Fibroblast of villous mesenchyme (primary cell): ENCODE measurements around the gene TYMS. TPM values are rescaled to one million over a fixed set of nuclear protein-coding genes. Genes with fewer than 3 reads are reported as not detected.

Experiments
- DNase-seq: peaks from one replicate; pipeline ENCODE4 v3.0.0-alpha.2; 2010; ENCODE audit warnings: low read depth
- H3K4me3 ChIP-seq: 2 replicates; pipeline ENCODE4 v1.5.1; 2011; ENCODE audit warnings: low read depth, mild to moderate bottlenecking, low read length
- CTCF ChIP-seq: IDR thresholded peaks from 2 replicates; pipeline ENCODE4 v1.5.1; 2012; ENCODE audit warnings: low read depth, mild to moderate bottlenecking, low read length; ENCODE audit not compliant: insufficient read depth
- total RNA-seq: library from RNA; depleted of rRNA; stranded (reverse); fragments of >200 nt; gene quantifications from 2 replicates; pipeline ENCODE4 v1.2.3, GENCODE V29; 2012

The TYMS gene
- total RNA-seq, 1 donor: 15.1 TPM

- peak within 1 kb of the TSS; percentile 87 for H3K4me3 ChIP-seq
- peak; percentile 89 for DNase-seq
- peak; percentile 74 for TF ChIP-seq CTCF
These were observed 55.1 kb downstream of the TYMS start, which contains the start of gene ENOSF1 for GRCh38 chr18:712401-713134. Gene ENOSF1, minus strand, starts transcription at chr18:712630. Its CDS starts 43 bp downstream, at chr18:712587.

GRCh38 chr18:713135-713490 lies 55.7 kb downstream of the TYMS start:
- no peak for DNase-seq
- TF ChIP-seq CTCF: no peak
- peak overlapping the region; percentile 55 for H3K4me3 ChIP-seq

- DNase-seq: peak; percentile 34
- no peak overlapping the region for H3K4me3 ChIP-seq
- no peak for TF ChIP-seq CTCF
These were observed 58.2 kb downstream of the TYMS start for GRCh38 chr18:715626-716025.

- no peak for TF ChIP-seq CTCF
- DNase-seq: no peak
- H3K4me3 ChIP-seq: no peak overlapping the region
These were observed 59.5 kb downstream of the TYMS start for GRCh38 chr18:717003-717402.

Other genes starting within 250 kb of the TYMS start
- 3.9 and 7.4 TPM in 2 replicates for gene COLEC12, start 157.0 kb upstream of the TYMS start, total RNA-seq
- gene CETN1, start 77.3 kb upstream of the TYMS start, total RNA-seq: not detected in 2 replicates
- gene CLUL1, start 60.7 kb upstream of the TYMS start, total RNA-seq: not detected in 2 replicates
- gene ENOSF1, start 55.0 kb downstream of the TYMS start, total RNA-seq: 27.7 and 31.1 TPM in 2 replicates
- gene YES1, start 154.6 kb downstream of the TYMS start, total RNA-seq: 87.7 and 99.2 TPM in 2 replicates
- gene ADCYAP1, start 247.2 kb downstream of the TYMS start, total RNA-seq: not detected in 2 replicates